Measurements from ENCODE around the gene FBXL5.

The FBXL5 gene

GRCh38 chr4:15676899-15677298 is 21.7 kb upstream of the FBXL5 start:
- DNase-seq: no peak

DNA sequence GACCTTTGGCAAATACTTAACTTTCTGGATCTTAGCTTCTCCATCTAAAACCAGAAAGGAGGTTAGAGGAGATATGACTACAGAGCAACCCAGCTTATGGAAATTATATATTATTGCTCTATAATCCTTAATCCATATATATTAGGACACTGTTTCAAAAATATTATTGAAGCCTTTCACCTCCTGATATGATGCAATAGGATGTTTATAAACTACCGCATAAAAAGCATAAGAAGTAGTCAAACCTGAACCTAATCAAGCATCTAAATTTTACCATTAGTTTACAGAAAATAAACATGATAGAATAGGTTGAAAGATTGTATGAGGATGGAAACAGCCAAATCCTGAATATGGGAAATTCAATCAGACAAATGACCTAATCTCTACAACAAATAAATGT is 20.9 kb upstream of the FBXL5 start:
- DNase-seq: no peak

- DNase-seq: no peak
Measured at GRCh38 chr4:15675356-15675755, 20.2 kb upstream of the FBXL5 start.

DNA sequence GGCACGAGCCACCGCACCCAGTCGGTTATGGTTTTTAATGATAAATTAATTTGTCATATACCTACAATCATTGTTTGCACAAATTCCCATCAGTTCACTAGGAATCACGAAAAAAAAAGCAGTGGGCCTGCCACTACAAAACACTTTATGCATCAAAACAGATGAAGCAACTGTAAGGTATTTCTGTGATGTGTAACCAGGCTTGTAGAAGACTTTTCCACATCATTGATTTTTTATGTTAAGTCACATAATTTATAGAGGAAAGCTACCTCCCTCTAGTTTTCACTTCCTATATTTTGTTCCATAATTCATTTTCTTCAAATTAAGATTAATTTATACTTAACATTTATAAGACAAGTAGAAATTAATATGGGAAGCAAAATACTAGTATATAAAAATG is 19.8 kb upstream of the FBXL5 start:
- no peak for DNase-seq

- no peak for DNase-seq
Measured at GRCh38 chr4:15674046-15674445, 18.9 kb upstream of the FBXL5 start.

GRCh38 chr4:15673337-15673736 is 18.2 kb upstream of the FBXL5 start:
- DNase-seq: no peak

GRCh38 chr4:15672101-15672500 is 16.9 kb upstream of the FBXL5 start:
- no peak for DNase-seq

DNA sequence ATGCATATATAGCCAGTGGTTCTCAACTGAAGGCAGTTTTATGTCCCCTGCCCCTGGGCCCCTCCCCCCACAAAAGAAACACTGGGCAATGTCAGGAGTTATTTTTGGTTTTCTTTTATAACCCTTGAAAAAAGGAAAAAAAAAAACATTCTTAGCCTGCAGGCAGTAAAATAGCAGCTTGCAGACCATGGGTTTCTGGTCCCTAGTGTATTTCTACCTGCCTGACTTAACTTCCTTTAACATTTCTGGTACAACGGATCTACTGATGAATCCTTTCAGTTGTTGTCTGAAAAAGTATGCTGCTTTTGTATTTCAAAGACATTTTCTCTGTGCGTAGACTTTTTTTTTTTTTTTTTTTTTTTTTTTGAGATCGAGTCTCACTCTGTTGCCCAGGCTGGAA is 15.4 kb upstream of the FBXL5 start:
- no peak for DNase-seq

DNA sequence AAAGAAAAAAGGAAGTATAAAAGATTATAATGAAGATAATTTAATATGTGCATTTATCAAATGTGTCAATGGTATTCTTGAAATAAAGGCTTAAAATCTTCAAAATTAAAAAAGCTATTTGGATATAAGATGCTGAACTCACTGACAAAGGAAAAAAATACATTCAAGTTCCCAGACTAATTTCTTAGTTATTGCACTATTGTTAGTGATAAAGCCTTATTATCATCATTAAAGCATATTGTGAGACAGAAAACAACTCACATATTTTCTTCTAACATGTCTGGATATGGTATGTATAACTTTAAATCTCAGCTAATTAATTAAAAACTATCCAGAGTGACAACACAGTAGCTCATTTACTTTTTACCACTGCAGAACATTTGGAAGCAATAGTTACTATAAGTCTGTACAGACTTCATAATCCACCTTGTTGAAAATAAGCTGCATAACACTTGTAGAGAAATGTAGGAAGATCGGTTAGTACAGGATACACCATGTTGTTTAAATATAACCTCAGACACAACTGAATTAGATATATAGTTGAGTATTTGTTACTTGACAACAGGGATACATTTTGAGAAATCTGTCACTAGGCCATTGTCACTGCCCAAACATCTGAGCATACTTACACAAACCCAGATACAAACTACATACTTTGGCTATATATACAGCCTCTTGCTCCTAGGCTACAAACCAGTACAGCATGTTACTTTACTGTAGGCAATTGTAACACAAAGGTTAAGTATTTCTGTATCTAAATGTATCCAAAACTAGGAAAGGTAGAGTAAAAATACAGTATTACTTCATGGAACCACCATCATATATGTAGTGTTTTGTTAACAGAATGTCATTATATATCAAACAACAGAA is 13.6 kb upstream of the FBXL5 start:
- no peak for DNase-seq

GRCh38 chr4:15667006-15667405 is 11.8 kb upstream of the FBXL5 start:
- DNase-seq: no peak

DNA sequence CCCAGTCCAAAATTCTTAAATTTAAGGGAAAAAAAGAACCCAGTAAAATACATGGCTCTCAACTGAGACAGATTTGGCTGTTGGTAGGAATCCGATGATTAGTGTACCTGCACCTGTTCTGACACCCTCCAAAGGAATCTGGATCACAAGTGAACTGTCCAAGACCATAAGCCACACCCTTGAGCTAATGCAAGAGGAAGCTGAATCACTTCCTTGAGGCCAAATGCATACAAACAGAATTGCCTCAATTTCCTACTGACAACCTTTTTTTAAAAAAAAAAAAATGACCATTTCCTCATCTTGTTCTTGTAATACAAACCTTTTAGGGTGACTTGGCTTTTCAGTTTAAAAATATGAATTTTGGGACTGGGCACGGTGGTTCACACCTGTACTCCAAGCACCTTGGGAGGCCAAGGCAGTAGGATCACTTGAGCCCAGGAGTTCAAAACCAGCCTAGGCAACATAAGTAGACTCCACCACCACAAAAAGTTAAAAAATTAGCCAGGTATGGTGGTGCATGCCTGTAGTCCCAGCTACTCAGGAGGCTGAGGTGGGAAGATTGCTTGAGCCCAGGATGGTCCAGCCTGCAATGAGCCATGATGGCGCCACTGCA is 10.7 kb upstream of the FBXL5 start:
- DNase-seq: no peak

- no peak for DNase-seq
Measured at GRCh38 chr4:15659768-15660570, 4.8 kb upstream of the FBXL5 start.

- no peak for DNase-seq
Measured at GRCh38 chr4:15658781-15659180, 3.6 kb upstream of the FBXL5 start.

- no peak for DNase-seq
Measured at GRCh38 chr4:15658136-15658770, 3.1 kb upstream of the FBXL5 start.

DNA sequence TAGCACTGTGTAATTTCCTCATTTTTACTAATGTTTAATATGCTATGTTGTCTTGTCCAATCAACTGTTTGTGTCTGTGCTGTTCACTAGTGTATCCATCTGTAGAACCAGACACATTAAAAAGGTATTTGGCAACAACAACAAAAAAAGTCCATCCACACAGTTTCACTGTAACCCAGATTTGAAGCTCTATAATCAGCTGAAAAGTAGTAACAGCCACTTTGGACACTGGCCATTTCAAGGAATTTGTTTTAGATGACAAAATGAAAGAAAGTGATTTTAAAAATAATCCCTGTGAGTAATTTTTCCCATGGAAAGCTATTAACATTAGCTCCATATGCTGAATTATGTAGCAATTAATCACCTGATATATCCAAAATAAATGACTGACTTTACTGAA is 2.2 kb upstream of the FBXL5 start:
- DNase-seq: no peak

GRCh38 chr4:15656038-15656470 is 897 bp upstream of the FBXL5 start:
- DNase-seq: no peak

DNA sequence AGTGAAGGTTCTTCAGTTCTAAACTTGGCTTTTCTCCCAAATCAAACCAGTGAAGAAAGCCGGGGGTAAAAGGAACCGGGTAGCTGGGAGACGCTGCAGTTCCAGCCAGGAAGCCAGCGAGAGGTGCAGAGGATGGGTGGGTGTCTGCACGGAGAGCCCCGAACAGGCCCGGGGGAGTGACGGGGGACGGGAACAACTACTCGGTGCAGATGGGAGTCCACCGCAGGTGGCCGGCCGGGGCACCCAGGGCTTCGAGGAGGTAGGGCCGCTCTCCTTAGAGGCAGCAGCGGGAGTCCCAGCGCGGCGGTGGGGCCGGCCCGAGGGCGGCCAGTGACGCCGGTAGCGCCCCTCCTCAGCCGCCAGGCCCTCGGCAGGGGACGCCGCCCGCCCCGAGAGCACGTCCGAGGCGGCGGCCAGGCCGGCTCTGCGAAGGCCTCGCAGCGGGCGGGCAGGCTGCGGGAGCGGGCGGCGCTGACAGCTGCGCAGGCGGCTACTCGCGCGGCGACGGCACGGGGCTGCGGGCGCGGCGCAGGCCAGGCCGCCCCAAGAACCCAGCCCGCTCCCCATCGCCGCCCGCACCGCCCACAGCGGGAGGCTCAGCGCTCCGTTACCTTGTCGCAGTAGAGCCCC is 449 bp downstream of the FBXL5 start:
- DNase-seq: no peak

DNA sequence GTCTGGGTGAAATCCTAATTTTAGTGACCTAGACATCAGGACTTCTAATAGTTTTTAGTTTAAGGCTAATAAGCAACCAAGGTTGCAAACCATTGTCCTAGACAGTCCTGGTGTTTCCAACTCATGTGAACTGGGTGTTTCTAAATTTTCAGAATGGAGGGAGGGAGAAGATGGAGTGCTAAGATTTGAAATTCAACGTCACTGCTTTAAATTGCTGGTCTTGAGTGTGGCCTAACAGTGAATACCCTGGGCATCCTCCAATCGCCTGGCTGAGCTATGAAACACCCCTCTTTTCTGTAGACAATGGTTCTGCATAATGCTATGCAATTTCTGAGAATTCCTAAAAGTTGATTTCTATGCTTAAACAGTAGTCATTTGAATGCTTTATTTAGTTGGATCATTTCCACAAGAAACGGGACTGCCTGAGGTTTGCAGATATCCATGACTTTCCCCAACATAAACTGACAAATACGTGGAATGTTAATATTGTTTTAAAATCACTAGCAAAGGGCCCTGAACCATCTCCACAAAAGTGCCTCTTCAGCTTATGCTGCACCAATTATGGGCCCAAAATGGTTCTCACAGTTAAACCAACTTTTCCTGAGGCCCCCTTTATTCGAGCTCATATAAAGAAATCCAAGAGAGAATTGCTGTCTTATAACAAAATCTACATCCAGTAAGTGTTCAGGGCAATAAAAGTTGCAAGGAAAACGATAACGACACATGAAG is 1.1 kb downstream of the FBXL5 start:
- no peak for DNase-seq

- DNase-seq: no peak
Measured at GRCh38 chr4:15653420-15653819, 1.7 kb downstream of the FBXL5 start.

DNA sequence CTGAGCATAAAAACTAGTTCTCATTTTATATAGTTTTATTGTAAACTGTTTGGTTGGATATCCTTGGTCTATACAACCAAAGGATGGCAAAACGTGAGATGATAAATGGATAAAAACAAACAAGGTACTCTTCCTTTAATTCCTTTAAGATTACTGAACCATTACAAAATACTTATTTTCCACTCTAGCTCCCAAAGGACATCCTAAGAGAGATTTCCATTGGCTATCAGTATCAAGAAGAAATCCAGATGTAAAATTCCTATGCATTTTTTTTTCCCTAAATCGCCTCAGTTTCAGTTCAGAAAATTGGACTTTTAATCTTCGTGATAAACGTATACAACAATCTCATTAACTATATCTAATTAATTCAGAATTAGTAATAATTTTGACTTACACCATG is 2.3 kb downstream of the FBXL5 start:
- DNase-seq: no peak

DNA sequence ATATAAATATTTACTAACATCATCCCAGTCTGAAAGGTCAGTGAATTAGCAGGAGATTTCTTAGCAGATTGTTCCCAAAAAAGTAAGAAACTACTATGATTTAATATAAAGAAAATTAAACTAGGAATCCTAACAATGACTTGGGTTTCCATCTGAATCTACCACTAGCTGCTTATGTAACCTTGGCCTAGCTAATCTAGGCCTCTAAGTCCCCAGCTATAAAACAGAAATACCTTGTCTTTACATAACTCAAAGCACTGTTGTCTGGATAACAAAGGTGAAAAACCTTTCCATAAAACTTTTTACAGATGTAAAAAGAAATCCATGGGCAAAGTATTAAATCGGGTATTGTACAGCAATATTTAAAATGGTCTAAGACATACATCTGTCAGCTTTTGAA is 3.0 kb downstream of the FBXL5 start:
- no peak for DNase-seq

- DNase-seq: no peak
Measured at GRCh38 chr4:15651676-15652075, 3.5 kb downstream of the FBXL5 start.
